ENCODE data around the gene CIAO3. TPM values are rescaled to one million over a fixed set of nuclear protein-coding genes. Genes with fewer than 3 reads are reported as not detected.

CIAO3 gene
- polyA plus RNA-seq, 1 donor (not counting 4 experiments of a cell fraction or from before 2014, with no cell fraction given): 24.9 TPM

- no peak overlapping the region for H3K4me2 ChIP-seq (ENCODE audit: control insufficient read depth, extremely low read depth, insufficient read depth, low read depth, low read length)
- H3K27ac ChIP-seq (ENCODE audit: control insufficient read depth, insufficient read depth, low read length): no peak overlapping the region
- no peaks in the 10 kb centered on the region for H3K9me3 ChIP-seq (ENCODE audit: control insufficient read depth, low read depth, low read length)
- no peak for FAIRE-seq
- no peak overlapping the region for H2AFZ ChIP-seq (ENCODE audit: control insufficient read depth, low read length)
- H3K36me3 ChIP-seq (ENCODE audit: control insufficient read depth in 2 of 2, extremely low read depth in 1 of 2, insufficient read depth in 2 of 2, low read length in 2 of 2): no peaks in the 10 kb centered on the region
- H3K4me1 ChIP-seq (ENCODE audit: control insufficient read depth, extremely low read depth, insufficient read depth, low read length): peaks cover 27% of the 10 kb centered on the region
- dilution Hi-C loops (cut with MboI; ENCODE audit: extremely low pct_ligation_motif_present, low sequenced_read_pairs): no loop called here
- no peaks in the 10 kb centered on the region for H3K79me2 ChIP-seq (ENCODE audit: control insufficient read depth, insufficient read depth, low read length)
- H3K4me3 ChIP-seq (ENCODE audit: control insufficient read depth in 2 of 3, extremely low read depth in 1 of 3, insufficient read depth in 2 of 3, low read depth in 1 of 3, low read length in 3 of 3): no peak overlapping the region
- no peak overlapping the region for H3K9ac ChIP-seq (ENCODE audit: control insufficient read depth, extremely low read depth, insufficient read depth, low read length)
- peaks cover 3% of the 10 kb centered on the region for H3K27me3 ChIP-seq (ENCODE audit: control insufficient read depth, extremely low read depth, insufficient read depth, low read length)
- H3K9me1 ChIP-seq (ENCODE audit: control insufficient read depth, extremely low read depth, insufficient read depth, low read length): no peaks in the 10 kb centered on the region
- TF ChIP-seq, protein P1, sequence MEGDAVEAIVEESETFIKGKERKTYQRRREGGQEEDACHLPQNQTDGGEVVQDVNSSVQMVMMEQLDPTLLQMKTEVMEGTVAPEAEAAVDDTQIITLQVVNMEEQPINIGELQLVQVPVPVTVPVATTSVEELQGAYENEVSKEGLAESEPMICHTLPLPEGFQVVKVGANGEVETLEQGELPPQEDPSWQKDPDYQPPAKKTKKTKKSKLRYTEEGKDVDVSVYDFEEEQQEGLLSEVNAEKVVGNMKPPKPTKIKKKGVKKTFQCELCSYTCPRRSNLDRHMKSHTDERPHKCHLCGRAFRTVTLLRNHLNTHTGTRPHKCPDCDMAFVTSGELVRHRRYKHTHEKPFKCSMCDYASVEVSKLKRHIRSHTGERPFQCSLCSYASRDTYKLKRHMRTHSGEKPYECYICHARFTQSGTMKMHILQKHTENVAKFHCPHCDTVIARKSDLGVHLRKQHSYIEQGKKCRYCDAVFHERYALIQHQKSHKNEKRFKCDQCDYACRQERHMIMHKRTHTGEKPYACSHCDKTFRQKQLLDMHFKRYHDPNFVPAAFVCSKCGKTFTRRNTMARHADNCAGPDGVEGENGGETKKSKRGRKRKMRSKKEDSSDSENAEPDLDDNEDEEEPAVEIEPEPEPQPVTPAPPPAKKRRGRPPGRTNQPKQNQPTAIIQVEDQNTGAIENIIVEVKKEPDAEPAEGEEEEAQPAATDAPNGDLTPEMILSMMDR (optimal IDR thresholded peaks at IDR 0.05 in 1 of 3, IDR thresholded peaks at IDR 0.05 in 1 of 3, conservative IDR thresholded peaks at IDR 0.05 in 1 of 3; ENCODE audit: extremely low read depth in 1 of 3, insufficient read depth in 2 of 3, low read length in 3 of 3): no peak
- no peak for TF ChIP-seq EZH2 (IDR thresholded peaks at IDR 0.05; ENCODE audit: low read length)
- DNase-seq (ENCODE audit: low read depth, low spot score): no peak
- no peaks in the 10 kb centered on the region for H4K20me1 ChIP-seq (ENCODE audit: control insufficient read depth, extremely low read depth, insufficient read depth, low read length)
Observed at GRCh38 chr16:764184-764750, 23.5 kb upstream of the CIAO3 start.

- no peak for FAIRE-seq
- no peak overlapping the region for H3K4me2 ChIP-seq (ENCODE audit: control insufficient read depth, extremely low read depth, insufficient read depth, low read depth, low read length)
- no peak for DNase-seq (ENCODE audit: low read depth, low spot score)
- no peaks in the 10 kb centered on the region for H3K79me2 ChIP-seq (ENCODE audit: control insufficient read depth, insufficient read depth, low read length)
- H3K27ac ChIP-seq (ENCODE audit: control insufficient read depth, insufficient read depth, low read length): no peak overlapping the region
- no peaks in the 10 kb centered on the region for H3K9me1 ChIP-seq (ENCODE audit: control insufficient read depth, extremely low read depth, insufficient read depth, low read length)
- dilution Hi-C loops (cut with MboI; ENCODE audit: extremely low pct_ligation_motif_present, low sequenced_read_pairs): no loop called here
- TF ChIP-seq EZH2 (IDR thresholded peaks at IDR 0.05; ENCODE audit: low read length): no peak
- TF ChIP-seq, protein P1 (optimal IDR thresholded peaks at IDR 0.05 in 1 of 3, IDR thresholded peaks at IDR 0.05 in 1 of 3, conservative IDR thresholded peaks at IDR 0.05 in 1 of 3; ENCODE audit: extremely low read depth in 1 of 3, insufficient read depth in 2 of 3, low read length in 3 of 3): no peak
- H4K20me1 ChIP-seq (ENCODE audit: control insufficient read depth, extremely low read depth, insufficient read depth, low read length): no peaks in the 10 kb centered on the region
- H3K9ac ChIP-seq (ENCODE audit: control insufficient read depth, extremely low read depth, insufficient read depth, low read length): no peak overlapping the region
- peaks cover 3% of the 10 kb centered on the region for H3K27me3 ChIP-seq (ENCODE audit: control insufficient read depth, extremely low read depth, insufficient read depth, low read length)
- H2AFZ ChIP-seq (ENCODE audit: control insufficient read depth, low read length): no peak overlapping the region
- peaks cover 27% of the 10 kb centered on the region for H3K4me1 ChIP-seq (ENCODE audit: control insufficient read depth, extremely low read depth, insufficient read depth, low read length)
- no peaks in the 10 kb centered on the region for H3K9me3 ChIP-seq (ENCODE audit: control insufficient read depth, low read depth, low read length)
- no peak overlapping the region for H3K4me3 ChIP-seq (ENCODE audit: control insufficient read depth in 2 of 3, extremely low read depth in 1 of 3, insufficient read depth in 2 of 3, low read depth in 1 of 3, low read length in 3 of 3)
- H3K36me3 ChIP-seq (ENCODE audit: control insufficient read depth in 2 of 2, extremely low read depth in 1 of 2, insufficient read depth in 2 of 2, low read length in 2 of 2): no peaks in the 10 kb centered on the region
Observed at GRCh38 chr16:763369-764183, 22.8 kb upstream of the CIAO3 start.
